ENCODE data around the gene SAMD4A.

DNA sequence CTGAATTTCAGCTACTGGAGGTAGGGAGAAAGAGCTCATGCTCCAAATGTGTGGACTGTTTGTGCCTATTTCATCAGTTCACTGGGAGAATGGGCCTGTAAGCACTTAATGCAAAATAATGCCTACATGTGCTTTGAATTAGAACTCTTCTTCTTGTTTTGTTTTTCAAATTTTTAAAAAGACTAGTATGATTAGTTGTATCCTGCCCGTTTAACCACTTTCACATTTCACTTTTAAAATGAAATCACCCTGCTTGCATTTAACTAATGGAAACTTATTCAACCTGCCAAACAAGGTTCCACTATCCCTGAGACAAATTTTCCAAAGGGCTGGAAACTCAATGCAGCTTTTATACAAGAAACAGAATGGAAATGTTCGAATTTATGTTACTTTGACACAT is 79.7 kb downstream of the SAMD4A start:
- TF ChIP-seq SUZ12 (IDR thresholded peaks at IDR 0.05; ENCODE audit: extremely low read depth, insufficient read depth, insufficient read length) (no peak), ZNF274 (IDR thresholded peaks at IDR 0.05; ENCODE audit: low read depth, low read length) (no peak)
